ENCODE data around the gene CDK10. TPM values are rescaled to one million over a fixed set of nuclear protein-coding genes. Genes with fewer than 3 reads are reported as not detected.

Gene CDK10, protein sequence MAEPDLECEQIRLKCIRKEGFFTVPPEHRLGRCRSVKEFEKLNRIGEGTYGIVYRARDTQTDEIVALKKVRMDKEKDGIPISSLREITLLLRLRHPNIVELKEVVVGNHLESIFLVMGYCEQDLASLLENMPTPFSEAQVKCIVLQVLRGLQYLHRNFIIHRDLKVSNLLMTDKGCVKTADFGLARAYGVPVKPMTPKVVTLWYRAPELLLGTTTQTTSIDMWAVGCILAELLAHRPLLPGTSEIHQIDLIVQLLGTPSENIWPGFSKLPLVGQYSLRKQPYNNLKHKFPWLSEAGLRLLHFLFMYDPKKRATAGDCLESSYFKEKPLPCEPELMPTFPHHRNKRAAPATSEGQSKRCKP
- polyA plus RNA-seq: 10 to 100 TPM; 28.0 to 42.7 (median 35.2) TPM

- peak within 1 kb of the TSS; percentile 90 to 95 (median 92) for H3K4me3 Mint-ChIP-seq
- peaks cover 0 to 8% (median 5%) of the 10 kb centered on the region in 3 donors for H3K36me3 Mint-ChIP-seq
- peaks cover 2 to 11% (median 2%) of the 10 kb centered on the region in 3 donors for H3K27me3 Mint-ChIP-seq (ENCODE audit: low read depth in 3 of 3)
- peak; percentile 89 to 91 (median 90) for DNase-seq
- peaks cover 9 to 25% of the 10 kb centered on the region in 2 donors for H3K4me1 Mint-ChIP-seq
- no peaks in the 10 kb centered on the region for H3K9me3 Mint-ChIP-seq
- peak within 1 kb of the TSS; percentile 77 to 92 (median 88) for H3K27ac Mint-ChIP-seq
These were observed at the start of gene CDK10 for GRCh38 chr16:89686520-89687091. Gene CDK10 (plus strand): TSS chr16:89686689. CDS start chr16:89686711, 22 bp downstream.

GRCh38 chr16:89637379-89637778 lies 49.1 kb upstream of the CDK10 start:
- Mint-ChIP-seq H3K27ac (no peak overlapping the region), H3K27me3 (ENCODE audit: low read depth in 3 of 3) (peaks cover 2 to 3% (median 2%) of the 10 kb centered on the region in 3 donors), H3K36me3 (no peaks in the 10 kb centered on the region), H3K4me1 (peaks cover 7 to 9% of the 10 kb centered on the region in 2 donors), H3K9me3 (no peaks in the 10 kb centered on the region), H3K4me3 (no peak overlapping the region)
- no peak for DNase-seq

DNA sequence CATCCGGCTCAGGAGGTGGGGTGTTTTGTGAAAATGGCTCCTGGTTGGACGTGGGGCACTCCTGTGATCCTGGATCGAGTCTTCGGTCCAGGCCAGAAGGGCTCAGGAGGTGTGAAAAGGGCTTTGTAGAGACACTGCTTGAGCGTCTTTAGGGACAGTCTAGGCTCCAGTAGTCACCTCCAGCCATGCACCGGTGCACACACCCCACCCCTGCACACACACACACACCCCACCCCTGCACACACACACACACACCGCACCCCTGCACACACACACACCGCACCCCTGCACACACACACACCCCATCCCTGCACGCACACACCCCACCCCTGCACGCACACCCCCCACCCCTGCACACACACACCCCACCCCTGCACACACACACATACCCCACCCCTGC lies 48.0 kb upstream of the CDK10 start:
- no peak for DNase-seq
- H3K9me3 Mint-ChIP-seq: no peaks in the 10 kb centered on the region
- H3K36me3 Mint-ChIP-seq: no peaks in the 10 kb centered on the region
- H3K27ac Mint-ChIP-seq: no peak overlapping the region
- peaks cover 2 to 3% (median 2%) of the 10 kb centered on the region in 3 donors for H3K27me3 Mint-ChIP-seq (ENCODE audit: low read depth in 3 of 3)
- H3K4me3 Mint-ChIP-seq: no peak overlapping the region
- peaks cover 7 to 9% of the 10 kb centered on the region in 2 donors for H3K4me1 Mint-ChIP-seq

DNA sequence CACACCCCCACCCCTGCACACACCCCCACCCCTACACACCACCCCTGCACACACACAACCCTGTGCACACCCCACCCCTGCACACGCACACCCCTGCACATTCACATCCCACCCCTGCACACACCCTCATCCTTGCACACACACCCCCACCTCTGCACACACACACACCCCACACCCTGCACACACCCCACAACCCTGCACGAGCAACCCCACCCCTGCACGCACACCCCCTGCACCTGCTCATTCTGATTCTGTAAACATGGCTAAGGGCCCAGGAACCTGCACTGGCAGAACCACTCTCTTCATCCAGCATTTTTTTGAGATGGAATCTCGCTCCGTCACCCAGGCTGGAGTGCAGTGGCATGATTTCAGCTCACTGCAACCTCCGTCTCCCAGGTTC lies 47.1 kb upstream of the CDK10 start:
- Mint-ChIP-seq H3K9me3 (no peaks in the 10 kb centered on the region), H3K36me3 (no peaks in the 10 kb centered on the region), H3K27ac (no peak overlapping the region), H3K4me3 (no peak overlapping the region), H3K4me1 (peaks cover 7 to 9% of the 10 kb centered on the region in 2 donors), H3K27me3 (ENCODE audit: low read depth in 3 of 3) (peaks cover 2 to 3% (median 2%) of the 10 kb centered on the region in 3 donors)
- no peak for DNase-seq

DNA sequence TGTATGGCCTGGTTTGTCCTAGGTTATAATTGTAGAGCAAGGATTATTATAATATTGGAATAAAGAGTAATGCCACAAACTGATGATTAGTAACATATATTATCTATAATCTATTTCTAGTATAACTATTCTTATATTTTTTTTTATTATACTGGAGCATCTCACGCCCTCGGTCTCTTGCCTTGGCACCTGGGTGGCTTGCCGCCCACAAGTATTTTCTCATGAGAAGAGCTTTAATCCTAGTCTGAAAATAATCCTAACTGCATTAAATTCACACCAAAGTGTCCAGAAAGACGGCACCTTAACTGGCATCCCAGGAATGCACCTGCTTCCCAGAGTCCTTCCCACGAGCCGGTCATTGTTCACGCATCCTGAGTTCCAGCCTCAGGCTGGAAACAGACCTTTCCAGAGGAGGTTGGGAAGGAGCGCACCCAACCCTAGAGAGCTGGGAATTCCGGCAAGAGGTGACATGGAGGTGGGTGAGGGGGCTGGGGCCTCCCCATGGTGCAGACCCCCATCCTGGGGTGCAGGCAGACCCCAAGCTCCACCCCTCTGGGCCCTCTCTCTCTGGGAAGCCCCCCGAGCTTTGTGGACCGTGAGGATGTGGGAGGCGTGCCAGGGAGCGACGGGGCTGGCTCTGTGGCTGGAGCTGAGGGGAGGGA lies 44.9 kb upstream of the CDK10 start:
- Mint-ChIP-seq H3K27me3 (ENCODE audit: low read depth in 3 of 3) (peaks cover 0 to 5% (median 3%) of the 10 kb centered on the region in 3 donors), H3K36me3 (no peaks in the 10 kb centered on the region), H3K4me1 (peaks cover 7 to 9% of the 10 kb centered on the region in 2 donors), H3K4me3 (peak overlapping the region in 3 of 5 donors; percentile 62 to 85 (median 75)), H3K9me3 (no peaks in the 10 kb centered on the region), H3K27ac (no peak overlapping the region)
- no peak for DNase-seq

GRCh38 chr16:89642574-89642973 lies 43.9 kb upstream of the CDK10 start:
- Mint-ChIP-seq H3K4me1 (peaks cover 7 to 9% of the 10 kb centered on the region in 2 donors), H3K4me3 (no peak overlapping the region), H3K27me3 (ENCODE audit: low read depth in 3 of 3) (peaks cover 0 to 5% (median 3%) of the 10 kb centered on the region in 3 donors), H3K36me3 (no peaks in the 10 kb centered on the region), H3K9me3 (no peaks in the 10 kb centered on the region), H3K27ac (no peak overlapping the region)
- no peak for DNase-seq

DNA sequence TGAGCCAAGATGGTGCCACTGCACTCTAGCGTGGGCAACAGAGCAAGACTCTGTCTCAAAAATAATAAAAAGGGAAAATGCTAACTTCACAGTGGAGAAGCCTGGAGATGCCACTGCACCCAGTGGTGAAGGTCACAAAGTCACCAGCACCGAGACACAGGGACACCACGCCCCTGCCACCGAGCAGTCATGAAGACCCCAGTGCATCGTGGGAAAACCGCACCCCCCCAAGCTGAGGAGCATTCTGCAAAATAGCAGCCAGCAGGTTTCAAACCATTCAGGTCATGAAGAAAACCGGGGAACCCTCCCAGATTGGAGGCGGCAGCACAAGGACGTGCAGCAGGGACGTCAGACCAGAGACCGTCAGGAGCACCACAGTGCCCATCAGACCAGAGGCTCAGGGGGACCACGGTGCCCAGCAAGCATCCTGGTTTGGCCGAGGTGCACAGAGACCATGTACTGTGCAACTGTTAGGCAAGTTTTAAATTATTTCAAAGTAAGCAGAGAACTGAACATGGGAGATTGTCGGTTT lies 42.7 kb upstream of the CDK10 start:
- Mint-ChIP-seq H3K27me3 (ENCODE audit: low read depth in 3 of 3) (peaks cover 0 to 5% (median 3%) of the 10 kb centered on the region in 3 donors), H3K4me3 (no peak overlapping the region), H3K4me1 (peaks cover 7 to 9% of the 10 kb centered on the region in 2 donors), H3K36me3 (peaks cover 0 to 4% (median 2%) of the 10 kb centered on the region in 3 donors), H3K27ac (peak overlapping the region in 2 of 6 donors; percentile 35 to 61), H3K9me3 (no peaks in the 10 kb centered on the region)
- DNase-seq: no peak

GRCh38 chr16:89645122-89645521 lies 41.4 kb upstream of the CDK10 start:
- H3K4me3 Mint-ChIP-seq: no peak overlapping the region
- peaks cover 7 to 9% of the 10 kb centered on the region in 2 donors for H3K4me1 Mint-ChIP-seq
- peaks cover 2 to 7% (median 3%) of the 10 kb centered on the region in 3 donors for H3K27me3 Mint-ChIP-seq (ENCODE audit: low read depth in 3 of 3)
- no peaks in the 10 kb centered on the region for H3K9me3 Mint-ChIP-seq
- H3K27ac Mint-ChIP-seq: no peak overlapping the region
- peaks cover 0 to 8% (median 6%) of the 10 kb centered on the region in 3 donors for H3K36me3 Mint-ChIP-seq
- no peak for DNase-seq

- Mint-ChIP-seq H3K4me3 (no peak overlapping the region), H3K4me1 (peaks cover 0 to under 1% of the 10 kb centered on the region in 2 donors), H3K27me3 (ENCODE audit: low read depth in 3 of 3) (peaks cover 0 to 4% (median 2%) of the 10 kb centered on the region in 3 donors), H3K27ac (no peak overlapping the region), H3K36me3 (peaks cover 0 to 8% (median 6%) of the 10 kb centered on the region in 3 donors), H3K9me3 (no peaks in the 10 kb centered on the region)
- no peak for DNase-seq
These were observed 40.2 kb upstream of the CDK10 start for GRCh38 chr16:89646270-89646669.

DNA sequence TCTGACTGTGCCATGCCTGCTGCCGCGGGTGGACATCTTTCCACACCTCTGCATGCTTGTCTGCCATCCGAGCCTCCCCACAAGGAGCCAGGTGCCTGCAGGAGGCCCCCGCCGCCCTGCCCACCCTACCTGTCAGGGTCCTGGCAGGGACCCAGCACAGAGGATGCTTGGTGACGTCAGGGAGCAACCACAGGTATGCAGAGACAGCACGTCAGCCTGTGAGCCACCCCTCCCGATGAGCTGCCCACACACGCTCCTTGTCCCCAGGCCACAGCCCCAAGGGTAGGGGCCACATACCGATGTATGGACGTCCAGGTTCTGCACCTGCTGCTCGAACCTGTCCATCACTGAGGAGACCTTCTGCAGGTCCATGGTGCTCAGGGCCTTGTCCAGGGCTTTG lies 39.6 kb upstream of the CDK10 start:
- no peak for DNase-seq
- H3K4me3 Mint-ChIP-seq: no peak overlapping the region
- no peaks in the 10 kb centered on the region for H3K9me3 Mint-ChIP-seq
- no peak overlapping the region for H3K27ac Mint-ChIP-seq
- peaks cover 0 to 4% (median 2%) of the 10 kb centered on the region in 3 donors for H3K27me3 Mint-ChIP-seq (ENCODE audit: low read depth in 3 of 3)
- peaks cover 0 to 8% (median 6%) of the 10 kb centered on the region in 3 donors for H3K36me3 Mint-ChIP-seq
- H3K4me1 Mint-ChIP-seq: peaks cover 0 to 3% of the 10 kb centered on the region in 2 donors

DNA sequence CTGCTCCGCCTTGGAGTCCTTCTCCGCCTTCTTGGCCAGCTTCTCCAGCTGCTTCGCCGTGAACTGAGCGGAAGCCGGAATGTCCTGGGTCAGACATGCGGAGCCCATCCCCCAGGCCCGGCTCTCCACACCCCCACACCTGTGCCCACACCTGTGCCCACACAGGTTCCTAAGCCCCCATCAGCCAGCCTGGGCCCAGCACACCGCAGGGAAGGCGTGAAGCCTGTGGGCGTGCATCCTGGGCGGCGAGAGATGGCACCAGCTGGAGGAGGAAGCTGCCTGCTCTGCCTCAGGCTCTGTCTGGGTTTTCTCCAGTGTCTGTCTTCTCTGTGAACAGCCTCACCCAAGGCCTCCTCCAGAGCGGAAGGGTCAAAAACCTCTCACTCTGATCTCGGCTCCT lies 34.9 kb upstream of the CDK10 start:
- H3K36me3 Mint-ChIP-seq: peaks cover 0 to 8% (median 6%) of the 10 kb centered on the region in 3 donors
- peaks cover 2 to 13% (median 10%) of the 10 kb centered on the region in 3 donors for H3K27me3 Mint-ChIP-seq (ENCODE audit: low read depth in 3 of 3)
- H3K4me3 Mint-ChIP-seq: no peak overlapping the region
- H3K9me3 Mint-ChIP-seq: no peaks in the 10 kb centered on the region
- no peak for DNase-seq
- peaks cover 24 to 27% of the 10 kb centered on the region in 2 donors for H3K4me1 Mint-ChIP-seq
- H3K27ac Mint-ChIP-seq: peak overlapping the region in 1 of 6 donors; percentile 4

- no peak for DNase-seq
- H3K36me3 Mint-ChIP-seq: peaks cover 0 to 5% (median 5%) of the 10 kb centered on the region in 3 donors
- H3K4me3 Mint-ChIP-seq: peak overlapping the region in 2 of 5 donors; percentile 1 to 13
- H3K4me1 Mint-ChIP-seq: peaks cover 33 to 38% of the 10 kb centered on the region in 2 donors
- H3K27me3 Mint-ChIP-seq (ENCODE audit: low read depth in 3 of 3): peaks cover 4 to 16% (median 13%) of the 10 kb centered on the region in 3 donors
- no peaks in the 10 kb centered on the region for H3K9me3 Mint-ChIP-seq
- H3K27ac Mint-ChIP-seq: peak overlapping the region in 1 of 6 donors; percentile 60
These were observed 32.7 kb upstream of the CDK10 start for GRCh38 chr16:89653656-89654295.

GRCh38 chr16:89655062-89655643 lies 31.3 kb upstream of the CDK10 start:
- no peaks in the 10 kb centered on the region for H3K9me3 Mint-ChIP-seq
- no peak for DNase-seq
- H3K27ac Mint-ChIP-seq: peak overlapping the region in 5 of 6 donors; percentile 75 to 90 (median 82)
- H3K27me3 Mint-ChIP-seq (ENCODE audit: low read depth in 3 of 3): peaks cover 2 to 14% (median 14%) of the 10 kb centered on the region in 3 donors
- H3K4me3 Mint-ChIP-seq: peak overlapping the region; percentile 42 to 81 (median 78)
- H3K4me1 Mint-ChIP-seq: peaks cover 35 to 40% of the 10 kb centered on the region in 2 donors
- H3K36me3 Mint-ChIP-seq: peaks cover 0 to 2% (median 0%) of the 10 kb centered on the region in 3 donors
